ENCODE data around the gene NOX3.
"Not testable (repeated sequence)": the region's sequence is repeated elsewhere in the genome, so short reads cannot be mapped to it uniquely, and the experiment has no call there.

NOX3 gene

DNA sequence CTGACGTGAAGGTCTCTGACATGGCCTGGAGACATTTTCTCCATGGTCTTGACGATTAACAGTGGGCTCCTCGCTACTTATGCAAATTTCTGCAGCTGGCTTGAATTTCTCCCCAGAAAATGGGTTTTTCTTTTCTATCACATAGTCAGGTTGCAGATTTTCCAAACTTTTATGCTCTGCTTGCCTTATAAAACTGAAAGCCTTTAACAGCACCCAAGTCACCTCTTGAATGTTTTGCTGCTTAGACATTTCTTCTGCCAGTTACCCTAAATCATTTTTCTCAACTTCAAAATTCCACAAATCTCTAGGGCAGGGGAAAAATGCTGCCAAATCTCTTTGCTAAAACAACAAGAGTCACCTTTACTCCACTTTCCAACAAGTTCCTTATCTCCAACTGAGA lies 12.9 kb upstream of the NOX3 start:
- DNase-seq = not testable (repeated sequence)

DNA sequence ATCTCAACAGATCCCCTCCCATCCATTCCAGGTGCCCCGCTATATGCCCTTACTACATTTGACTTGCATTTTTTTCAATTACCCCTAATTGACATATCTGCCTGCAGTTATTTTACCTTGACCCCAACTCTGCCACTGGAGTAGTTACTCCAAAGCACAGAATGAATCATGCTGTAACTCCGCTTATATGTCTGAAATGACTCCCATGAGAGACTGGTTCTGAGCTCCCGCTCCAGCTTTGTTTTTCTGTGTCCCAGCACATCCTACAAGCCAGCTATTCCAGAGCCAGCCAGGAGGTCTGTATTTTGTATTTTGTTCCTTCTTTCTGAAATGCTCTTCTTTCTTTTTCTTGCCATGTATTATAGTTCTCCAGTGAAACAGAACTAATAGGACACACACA lies 10.9 kb upstream of the NOX3 start:
- no peak for DNase-seq

DNA sequence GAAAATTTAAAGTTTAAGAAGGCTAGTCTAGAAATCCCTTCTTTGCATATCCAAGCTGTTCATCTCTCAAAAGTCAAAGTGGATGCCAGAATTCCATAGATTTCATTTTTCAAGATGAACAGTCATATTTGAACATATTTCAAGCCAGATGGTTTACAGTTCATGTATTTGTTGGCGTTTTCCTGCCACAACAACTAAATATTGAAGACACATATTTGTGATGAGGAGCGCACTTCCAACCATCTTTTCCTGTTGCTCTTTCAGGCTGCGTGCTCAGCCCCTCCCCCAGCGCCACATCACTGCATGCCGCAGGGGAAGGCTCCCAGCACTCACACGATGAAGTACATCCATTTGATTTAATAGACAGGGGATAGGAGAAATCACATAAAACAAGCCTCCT lies 5.9 kb upstream of the NOX3 start:
- DNase-seq = no peak

DNA sequence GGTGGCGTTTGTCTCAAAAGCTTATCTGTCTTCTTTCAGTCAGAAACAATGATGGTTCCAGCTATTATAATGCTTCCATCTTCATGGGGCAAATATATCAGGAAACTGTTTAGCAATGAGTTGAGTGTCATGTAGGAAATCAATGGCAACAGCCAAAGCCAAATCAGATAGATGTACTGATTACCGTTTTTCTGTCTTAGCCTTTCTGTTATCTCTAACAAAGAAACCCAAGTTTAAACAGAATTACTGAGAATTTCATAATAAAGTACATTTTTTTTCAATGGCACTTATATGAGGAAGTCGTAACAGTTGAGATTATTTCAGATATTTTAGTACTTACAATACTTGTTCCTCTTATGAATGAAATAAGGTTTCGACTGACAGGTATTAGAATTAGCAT lies 1.2 kb downstream of the NOX3 start:
- DNase-seq = no peak

DNA sequence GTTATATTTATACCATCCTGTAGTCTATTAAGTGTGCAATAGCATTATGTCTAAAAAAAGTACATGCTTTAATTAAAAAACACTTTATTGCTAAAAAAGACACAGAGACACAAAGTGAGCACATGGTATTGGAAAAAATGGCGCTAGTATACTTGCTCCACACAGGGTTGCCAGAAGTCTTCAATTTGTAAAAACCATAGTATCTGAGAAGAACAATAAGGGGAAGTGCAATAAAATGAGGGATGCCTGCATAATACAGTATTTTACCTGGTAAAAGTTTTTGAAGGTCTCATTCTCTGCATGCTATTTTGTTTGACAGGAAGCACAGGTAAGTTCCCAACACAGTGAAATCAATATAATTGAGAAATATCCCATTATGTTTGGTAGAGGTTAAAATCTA lies 1.6 kb downstream of the NOX3 start:
- no peak for DNase-seq

DNA sequence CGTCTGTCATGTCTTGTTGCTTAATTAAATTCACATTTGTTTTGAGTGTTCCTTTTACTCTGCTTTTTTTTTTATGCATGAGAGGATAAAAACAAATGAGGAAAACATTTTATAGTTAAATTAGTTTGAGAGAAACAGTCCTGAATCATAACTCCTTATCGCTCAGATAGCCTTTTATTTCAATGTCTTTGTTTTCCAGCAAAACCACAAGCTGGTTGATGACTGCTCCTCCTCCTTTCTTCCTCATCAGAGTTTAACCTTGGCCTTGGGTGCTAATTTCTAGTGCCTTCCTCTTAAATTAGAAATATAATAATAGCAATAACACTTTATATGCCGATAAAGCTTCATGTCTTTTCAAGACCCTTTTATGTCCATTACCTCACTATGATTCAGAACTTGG lies 3.1 kb downstream of the NOX3 start:
- no peak for DNase-seq

DNA sequence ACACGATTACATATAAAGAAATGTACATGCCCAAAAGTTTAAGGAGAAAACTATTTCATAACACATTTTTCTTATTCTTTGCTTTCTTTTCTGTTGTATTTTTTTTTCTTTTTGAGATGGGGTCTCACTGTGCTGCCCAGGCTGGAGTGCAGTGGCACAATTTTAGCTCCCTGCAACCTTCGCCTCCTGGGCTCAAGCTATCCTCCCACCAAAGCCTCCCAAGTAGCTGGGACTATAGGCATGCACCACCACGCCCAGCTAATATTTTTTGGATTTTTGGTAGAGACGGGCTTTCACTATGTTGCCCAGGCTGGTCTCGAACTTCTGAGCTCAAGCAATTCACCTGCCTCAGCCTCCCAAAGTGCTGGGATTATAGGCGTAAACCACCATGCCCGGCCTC lies 4.1 kb downstream of the NOX3 start:
- DNase-seq = not testable (repeated sequence)

DNA sequence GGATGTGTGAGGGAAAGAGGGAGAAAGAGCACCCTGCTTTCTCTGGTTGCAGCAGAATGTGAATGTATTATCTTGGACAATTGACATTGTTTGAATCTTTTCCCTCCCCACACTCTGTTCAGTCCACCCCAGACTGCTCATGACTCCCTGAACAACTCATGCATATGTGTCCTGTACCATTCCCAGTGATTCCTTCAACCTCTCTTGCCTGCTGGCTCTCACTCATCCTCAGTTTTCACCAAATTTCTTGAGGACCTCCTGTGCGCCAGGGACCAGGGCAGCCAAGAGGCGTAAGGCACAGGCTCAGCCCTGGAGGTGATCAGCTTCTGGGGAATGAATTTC lies 5.4 kb downstream of the NOX3 start:
- DNase-seq = no peak

DNA sequence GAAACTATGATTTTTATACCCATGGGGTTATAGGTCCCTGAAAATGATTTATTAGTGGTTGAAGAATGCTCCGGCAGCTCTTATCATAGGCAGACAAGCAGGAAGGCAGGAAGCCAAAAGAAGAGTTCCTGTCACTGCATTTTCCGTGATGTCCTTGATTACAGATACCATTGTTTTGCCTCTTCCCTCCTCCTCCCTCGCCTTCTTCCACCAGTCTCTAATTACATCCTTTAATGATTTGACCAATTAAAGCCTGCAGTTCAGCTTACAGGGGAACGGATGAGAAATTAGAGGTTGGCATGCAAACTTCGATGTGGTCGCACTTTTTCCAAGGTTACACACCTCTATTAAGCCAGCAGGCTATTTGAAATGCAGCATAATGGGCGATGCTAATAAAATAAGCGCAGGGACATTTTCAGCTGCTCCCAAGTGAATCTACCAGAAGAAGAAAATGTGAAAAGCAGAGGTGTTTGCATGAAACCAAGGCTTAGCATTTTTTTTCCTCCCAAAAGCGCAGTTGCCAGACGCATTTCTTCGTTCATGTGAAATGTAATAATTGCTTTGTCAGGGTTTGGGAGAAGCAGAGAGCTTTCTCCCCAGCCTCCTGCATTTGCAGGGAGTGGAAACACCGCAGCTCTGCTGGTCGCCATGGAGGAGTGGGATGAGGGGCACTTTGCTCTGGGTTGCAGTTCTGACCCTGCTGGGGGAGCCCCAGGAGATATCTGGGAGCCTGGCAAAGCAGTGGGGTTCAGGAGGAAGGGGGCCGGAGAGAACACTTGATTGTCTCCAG lies 6.0 kb downstream of the NOX3 start:
- no peak for DNase-seq

DNA sequence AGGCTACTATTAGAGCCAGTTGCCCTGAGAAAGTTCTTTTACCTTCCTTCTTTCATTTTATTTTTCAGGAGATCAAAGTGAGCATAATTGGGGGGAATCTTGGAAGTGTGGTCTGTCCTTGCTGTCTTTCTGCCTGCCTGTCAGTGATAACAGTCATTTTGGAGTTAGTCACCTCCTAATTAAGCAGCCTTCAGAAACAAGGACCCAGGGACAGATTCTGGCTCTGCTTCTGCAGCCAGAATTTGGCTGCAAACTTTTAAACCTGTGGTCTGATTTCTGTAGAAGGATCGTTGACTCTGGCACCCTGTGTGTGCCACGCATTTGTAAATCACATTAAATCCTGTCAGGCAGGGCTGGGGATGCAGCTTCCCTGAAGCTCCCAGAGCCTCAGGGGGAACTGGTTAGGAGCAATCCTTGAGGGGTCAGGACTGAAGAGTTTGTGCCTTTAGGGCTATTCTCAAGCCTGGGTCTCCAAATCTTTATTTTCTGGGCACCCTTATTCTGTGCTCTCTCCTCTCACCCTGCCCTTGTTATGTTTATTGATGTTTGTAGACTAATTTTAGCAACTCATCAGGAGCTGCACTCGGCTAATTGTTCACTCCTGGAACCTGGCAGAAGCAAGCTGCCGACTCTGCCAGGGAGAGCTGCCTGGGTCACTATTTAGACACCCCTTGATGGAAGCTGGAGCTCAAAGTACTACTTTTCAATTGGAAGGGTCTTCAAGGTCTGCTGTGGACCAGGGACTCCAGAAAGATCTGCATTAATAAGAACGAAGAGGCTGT lies 6.8 kb downstream of the NOX3 start:
- DNase-seq = no peak

DNA sequence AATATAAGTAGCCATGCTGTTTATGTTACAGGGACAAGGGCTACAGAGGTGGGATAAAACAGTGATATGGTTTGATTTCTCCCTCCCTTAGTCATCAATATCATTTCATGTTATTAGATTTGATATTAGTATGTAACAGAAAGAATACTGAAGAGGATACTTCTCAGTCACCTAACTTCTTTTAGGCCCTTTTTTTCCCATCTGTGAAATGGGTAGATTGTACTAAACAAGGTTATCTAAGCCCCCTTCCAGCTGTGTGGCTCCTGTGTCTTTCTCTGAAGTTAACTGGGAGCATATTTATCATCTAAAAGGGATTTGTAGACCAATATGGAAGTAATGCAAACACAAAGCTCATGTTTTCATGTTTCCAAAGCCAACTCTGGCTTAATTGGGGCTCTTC lies 7.7 kb downstream of the NOX3 start:
- no peak for DNase-seq

DNA sequence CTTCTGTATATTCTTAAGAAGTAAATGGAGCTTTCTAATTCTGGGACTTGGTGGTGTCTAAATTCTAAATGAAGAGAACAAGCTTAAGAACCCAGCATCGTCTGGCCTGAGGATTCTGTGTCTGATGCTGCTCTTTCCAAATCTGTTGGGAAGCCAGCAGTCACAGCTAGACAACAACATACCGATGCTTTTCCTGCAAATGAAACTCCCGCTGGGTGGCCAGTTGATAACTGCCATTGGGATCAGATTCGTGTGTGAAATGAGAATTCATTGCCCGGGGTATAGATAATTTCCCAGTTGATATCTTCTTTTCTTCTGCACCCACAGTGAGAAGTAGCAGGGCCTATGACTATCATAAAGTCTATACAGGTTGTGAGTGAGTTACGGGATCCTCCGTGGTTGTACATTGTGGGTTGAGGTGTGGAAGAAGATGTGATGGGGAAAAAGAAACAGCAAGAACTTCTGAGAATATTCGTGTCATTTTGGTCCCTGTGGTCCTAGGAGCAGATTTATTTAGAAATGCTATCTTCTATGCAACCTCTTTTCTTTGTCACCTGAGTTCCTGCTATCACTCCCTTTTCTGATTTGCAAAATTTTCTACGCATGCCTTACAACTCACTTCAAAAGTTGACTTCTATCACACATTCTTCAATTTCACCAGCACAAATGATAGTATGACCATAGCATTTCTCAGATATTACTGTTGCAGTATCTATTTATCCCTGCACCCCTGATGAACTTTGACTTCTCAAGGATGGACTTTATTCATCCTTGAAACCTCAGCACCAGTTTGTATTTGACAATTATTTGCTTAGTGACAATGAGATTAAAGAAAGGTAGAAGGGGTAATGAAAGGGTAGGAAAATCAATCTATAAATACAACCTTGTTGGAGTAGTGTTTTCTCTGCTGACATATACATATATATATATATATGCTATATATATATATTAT lies 10.4 kb downstream of the NOX3 start:
- no peak for DNase-seq

DNA sequence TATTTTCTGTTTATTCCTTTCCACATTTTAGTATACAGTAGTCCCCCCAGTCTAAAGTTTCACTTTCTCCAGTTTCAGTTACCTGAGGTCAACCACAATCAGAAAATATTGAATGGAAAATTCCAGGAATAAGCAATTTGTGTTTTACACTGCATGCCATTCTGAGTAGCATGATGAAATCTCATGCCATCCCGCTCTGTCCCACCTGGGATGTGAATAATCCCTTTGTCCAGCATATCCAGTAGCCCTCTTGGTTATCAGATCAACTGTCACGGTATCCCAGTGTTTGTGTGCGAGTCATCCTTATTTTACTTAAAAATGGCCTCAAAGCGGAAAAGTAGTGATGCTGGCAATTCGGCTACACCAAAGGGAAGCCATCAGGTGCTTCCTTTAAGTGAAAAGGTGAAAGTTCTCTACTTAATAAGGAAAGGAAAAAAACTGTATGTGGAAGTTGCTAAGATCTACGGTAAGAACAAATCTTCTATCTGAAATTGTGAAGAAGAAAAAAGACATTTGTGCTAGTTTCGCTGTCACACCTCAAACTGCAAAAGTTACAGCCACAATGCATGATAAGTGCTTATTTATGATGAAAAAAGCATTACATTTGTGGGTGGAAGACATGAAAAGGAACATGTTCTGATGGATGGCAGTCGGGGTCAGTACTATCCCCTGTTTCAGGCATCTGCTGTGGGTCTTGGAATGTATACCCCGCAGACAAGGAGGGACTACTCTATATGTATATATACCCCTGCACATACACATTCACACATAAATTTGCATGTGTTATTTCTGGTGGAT lies 11.3 kb downstream of the NOX3 start:
- DNase-seq = no peak

DNA sequence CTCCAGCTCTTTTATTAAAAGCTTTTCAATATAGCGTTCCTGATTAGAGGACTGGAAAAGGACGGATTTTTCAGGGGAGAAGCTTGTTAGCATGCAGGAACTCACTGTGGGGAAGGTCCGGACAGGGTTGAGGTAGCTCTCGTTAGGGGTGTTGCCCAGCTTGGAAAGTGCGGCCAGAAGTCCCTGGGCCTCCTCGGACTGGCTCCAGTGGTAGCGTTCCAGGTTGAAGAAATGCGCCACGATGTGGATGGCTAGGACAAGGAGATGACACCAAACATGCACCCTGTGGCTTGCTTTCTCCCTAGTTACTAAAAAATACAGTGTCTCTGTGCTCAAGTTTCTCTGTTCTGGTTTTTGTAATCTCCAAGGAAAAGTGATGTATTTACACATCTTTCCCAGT lies 12.5 kb downstream of the NOX3 start:
- no peak for DNase-seq

DNA sequence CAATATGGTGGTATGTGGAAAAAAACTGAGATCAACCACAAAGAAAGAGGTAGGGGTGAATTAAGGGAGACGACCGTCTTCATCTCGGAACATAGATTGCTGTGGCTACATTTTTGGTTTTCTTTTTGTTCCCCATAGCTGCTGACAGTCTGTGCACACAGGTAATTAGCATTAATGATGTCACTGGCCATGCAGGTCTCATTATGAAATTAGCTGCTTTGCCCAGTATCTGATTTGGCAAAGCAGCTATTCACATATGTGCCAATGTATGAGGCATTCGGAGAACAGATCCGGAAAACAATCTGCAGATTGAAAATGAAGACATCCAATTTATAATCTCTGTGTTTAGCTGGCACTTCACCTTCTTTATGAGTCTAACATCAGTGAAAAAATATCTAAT lies 13.1 kb downstream of the NOX3 start:
- DNase-seq = no peak

DNA sequence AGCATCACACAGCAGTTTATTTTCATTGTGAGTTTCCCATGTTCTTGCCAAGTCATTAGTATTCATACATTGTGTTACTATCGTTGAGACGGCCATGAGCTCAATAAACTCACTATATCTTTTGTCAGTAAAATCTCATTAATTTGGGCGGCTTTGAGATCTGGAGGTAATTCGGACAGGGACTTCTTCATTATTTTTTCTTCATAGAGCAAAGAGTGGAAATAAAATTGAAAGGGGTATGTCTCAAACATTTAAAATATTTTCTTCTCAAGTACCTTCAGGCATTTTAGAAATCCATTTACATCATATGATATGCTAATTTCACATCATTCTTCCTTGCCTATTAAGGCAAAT lies 14.6 kb downstream of the NOX3 start:
- no peak for DNase-seq

DNA sequence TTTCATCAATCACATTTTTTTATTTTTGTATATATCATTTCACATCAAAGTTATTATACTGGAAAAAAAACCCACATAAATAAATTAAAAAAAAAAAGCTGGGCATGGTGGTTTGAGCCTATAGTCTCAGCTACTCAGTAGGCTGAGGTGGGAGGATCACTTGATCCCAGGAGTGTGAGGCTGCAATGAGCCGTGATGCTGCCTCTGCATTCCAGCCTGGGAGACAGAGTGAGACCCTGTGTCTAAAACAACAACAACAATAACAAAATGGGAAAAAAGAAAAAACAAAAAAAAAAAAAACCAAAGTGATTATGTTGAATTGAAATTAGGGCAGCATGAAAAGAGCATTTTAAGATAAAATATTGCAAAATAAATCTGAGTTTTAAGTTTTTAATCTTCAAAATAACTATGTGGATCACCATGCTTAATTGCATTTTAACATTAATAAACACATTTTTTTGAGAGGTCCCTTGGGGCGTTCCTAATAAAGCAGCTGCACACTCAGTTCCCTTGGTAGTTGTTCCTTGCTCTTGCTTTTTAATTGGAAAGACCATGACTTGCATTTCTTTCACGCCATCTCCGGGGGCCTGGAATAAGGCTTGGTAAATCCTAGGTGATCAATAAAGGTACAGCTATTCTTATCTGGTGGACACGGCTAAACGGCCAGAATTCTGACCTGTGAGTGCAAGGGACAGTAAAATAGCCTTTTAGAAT lies 15.1 kb downstream of the NOX3 start:
- no peak for DNase-seq

DNA sequence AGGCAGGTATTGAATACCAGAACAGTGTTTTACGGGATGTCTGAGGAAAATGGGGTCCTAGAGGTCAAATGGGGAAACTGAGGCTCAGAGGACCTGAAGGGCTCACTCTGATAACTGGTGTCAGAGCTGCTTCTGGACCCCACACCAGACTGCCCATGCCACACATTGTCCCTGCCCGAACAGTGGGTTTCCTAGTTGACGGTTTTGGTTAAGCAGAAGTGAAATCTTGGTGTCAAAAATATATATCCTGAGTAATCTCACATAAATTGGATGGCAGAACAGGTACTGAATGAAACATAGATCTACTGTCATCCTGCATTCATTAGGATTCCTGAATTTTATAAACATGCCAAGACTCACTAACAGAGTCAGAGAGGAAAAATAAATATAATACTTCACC lies 16.3 kb downstream of the NOX3 start:
- DNase-seq = no peak

DNA sequence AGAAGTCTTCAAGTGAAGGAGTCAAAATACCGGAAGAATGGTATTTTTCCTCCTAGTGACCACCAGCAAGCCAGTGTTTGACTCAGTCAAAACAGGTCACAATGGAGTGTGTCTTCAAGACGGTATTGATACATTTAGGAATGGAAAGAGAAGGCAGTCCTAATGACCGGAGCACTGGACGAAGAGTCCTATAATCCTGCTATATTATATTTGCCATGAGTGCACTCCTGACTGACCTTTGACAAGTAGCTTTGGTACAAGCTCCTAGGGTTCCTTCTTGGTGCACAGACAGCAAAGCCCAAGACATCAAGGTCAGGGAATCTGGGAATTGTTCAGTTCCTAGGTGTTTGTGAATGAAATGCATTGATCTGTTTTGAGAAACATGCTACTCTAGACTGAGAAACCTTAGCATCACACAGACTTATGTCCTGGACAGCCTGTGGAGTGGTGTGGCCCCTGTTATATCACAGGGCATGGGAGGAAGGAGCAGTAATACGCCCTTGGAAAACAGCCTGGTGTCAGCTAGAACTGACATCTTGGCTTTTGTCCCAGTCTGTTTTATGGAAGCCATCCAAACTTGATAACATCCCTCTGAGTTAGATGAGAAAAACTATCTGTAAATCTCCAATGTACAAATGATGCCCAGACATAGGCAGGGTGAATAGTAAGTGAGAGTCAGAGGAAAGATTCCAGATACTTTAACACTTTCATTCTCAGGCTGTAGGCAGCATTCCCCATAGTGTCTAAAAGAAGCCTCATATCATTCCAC lies 18.5 kb downstream of the NOX3 start:
- no peak for DNase-seq

DNA sequence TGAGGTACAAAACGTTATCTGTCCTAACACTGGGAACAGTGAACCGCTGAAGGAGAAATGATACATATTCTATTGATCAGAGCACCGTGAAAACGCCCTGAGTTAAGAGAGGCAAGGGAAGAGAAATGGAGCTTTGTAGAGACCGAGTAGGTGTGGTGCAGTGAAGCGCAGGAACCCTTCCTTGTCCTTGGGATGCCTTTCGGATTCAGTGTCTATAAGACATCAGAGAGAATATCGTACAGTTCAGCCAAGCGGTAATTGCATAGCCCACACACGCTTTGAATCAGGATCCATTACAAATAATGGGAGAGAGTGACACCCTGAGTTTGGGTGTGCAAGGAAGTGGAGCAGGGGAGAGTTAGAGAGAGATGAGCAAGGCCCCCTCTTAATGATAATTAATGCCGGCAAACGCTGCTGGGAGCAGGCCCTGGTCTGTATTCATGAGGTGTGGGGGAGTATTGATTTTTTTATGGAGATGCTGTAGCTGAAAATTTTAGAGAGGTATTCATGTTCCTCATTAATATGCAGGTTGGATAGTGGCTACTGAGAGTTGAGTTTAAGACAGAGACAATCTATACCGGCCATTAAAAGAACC lies 20.7 kb downstream of the NOX3 start:
- no peak for DNase-seq

DNA sequence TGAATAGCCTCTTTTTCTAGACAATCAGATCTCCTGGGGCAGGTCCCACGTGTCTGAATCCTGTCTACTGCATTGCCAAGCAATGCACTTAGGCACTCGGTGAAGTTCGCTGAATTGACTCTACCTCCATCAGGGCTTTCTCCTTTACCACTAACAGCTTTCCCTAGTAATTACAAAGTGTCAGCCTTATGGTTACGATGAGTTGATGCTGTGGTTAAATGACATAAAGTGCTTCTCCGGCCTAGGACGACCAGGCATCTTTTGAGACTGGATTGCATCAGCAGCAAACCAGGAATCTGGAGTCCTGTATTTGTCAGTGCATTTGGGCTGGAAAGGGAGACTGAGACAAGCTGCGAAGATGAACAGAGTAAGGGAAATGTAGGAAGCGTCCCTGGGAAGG lies 21.5 kb downstream of the NOX3 start:
- no peak for DNase-seq

Data from GDM1 (cell line).